K562 (cell line): ENCODE results near the gene CMIP. TPM values are rescaled to one million over a fixed set of nuclear protein-coding genes. Genes with fewer than 3 reads are reported as not detected.

Source experiments
- ADNP ChIP-seq: fragments of 200-800 bp; sonication (Bioruptor generic); IDR thresholded peaks from 2 replicates; pipeline ENCODE4 v1.6.1; 2016; ENCODE audit warnings: missing genetic modification characterization, missing compliant biosample characterization
- BDP1 ChIP-seq: IDR thresholded peaks from 3 replicates; pipeline ENCODE4 v1.6.1; 2011; ENCODE audit not compliant: insufficient read length, insufficient read depth
- CBFA2T2 ChIP-seq: fragments of 450-650 bp; conservative IDR thresholded peaks from 2 replicates; pipeline ENCODE4 v1.6.1; 2017; ENCODE audit warnings: mild to moderate bottlenecking
- CEBPB ChIP-seq: fragments of 450-650 bp; IDR thresholded peaks from 2 replicates; pipeline ENCODE4 v1.6.1; 2016; ENCODE audit warnings: missing genetic modification characterization, missing compliant biosample characterization
- COPS2 ChIP-seq: fragments of 450-650 bp; conservative IDR thresholded peaks from 2 replicates; pipeline ENCODE4 v1.6.1; 2016; ENCODE audit warnings: mild to moderate bottlenecking, moderate library complexity
- FOXP4 ChIP-seq: sonication (generic); formaldehyde crosslinking; IDR thresholded peaks from 2 replicates; pipeline ENCODE4 v1.8.0; 2022; ENCODE audit warnings: mild to moderate bottlenecking, missing genetic modification reagents, borderline replicate concordance
- NBN ChIP-seq: fragments of 450-650 bp; IDR thresholded peaks from 2 replicates; pipeline ENCODE4 v1.6.1; 2016; ENCODE audit warnings: low read depth, mild to moderate bottlenecking
- NR2F6 ChIP-seq: fragments of 450-650 bp; formaldehyde crosslinking; IDR thresholded peaks from 2 replicates; pipeline ENCODE4 v1.4.0; 2020; ENCODE audit warnings: mild to moderate bottlenecking
- PHTF2 ChIP-seq: fragments of 250-450 bp; sonication (Bioruptor Pico); IDR thresholded peaks from 2 replicates; pipeline ENCODE4 v1.5.0; 2021; ENCODE audit warnings: mild to moderate bottlenecking
- RAD51 ChIP-seq: fragments of 450-650 bp; IDR thresholded peaks from 2 replicates; pipeline ENCODE4 v1.7.1; 2016; ENCODE audit warnings: low read depth, mild to moderate bottlenecking, borderline replicate concordance
- RBM25 ChIP-seq: fragments of 200-400 bp; formaldehyde crosslinking; IDR thresholded peaks from 2 replicates; pipeline ENCODE4 v1.6.1; 2018; ENCODE audit warnings: low read length, low read depth, moderate library complexity; ENCODE audit not compliant: severe bottlenecking
- ZBTB2 ChIP-seq: fragments of 450-650 bp; IDR thresholded peaks from 2 replicates; pipeline ENCODE4 v1.6.1; 2016; ENCODE audit warnings: antibody characterized with exemption
- ZNF143 ChIP-seq: sonication (generic); formaldehyde crosslinking; IDR thresholded peaks from 2 replicates; pipeline ENCODE4 v1.9.0; 2022; ENCODE audit warnings: mild to moderate bottlenecking, missing genetic modification reagents
- polyA plus RNA-seq, 8 experiments: library from polyadenylated mRNA; depleted of rRNA in 4 of 8; stranded (reverse) in 5 of 8; unstranded in 3 of 8; fragments of >200 nt; fragmentation: Nextera tagmentation in 2 of 8; fragmentation: Illumina TruSeq in 1 of 8; extraction: Ambion mirVana in 2 of 8; extraction: Trizol in 1 of 8; gene quantifications; 2 replicates each; pipeline versions ENCODE4 v1.2.1 to v1.2.3, GENCODE V29; 2011 to 2014; ENCODE audit warnings: inconsistent platforms in 1 of 8, missing spikeins in 1 of 8
- total RNA-seq, 7 experiments: library from RNA; depleted of rRNA in 6 of 7; stranded (reverse); fragments of >200 nt in 6 of 7; fragmentation: Illumina TruSeq in 2 of 7; extraction: Trizol in 2 of 7; gene quantifications; 2 replicates each; pipeline versions ENCODE4 v1.2.1 to v1.2.3, GENCODE V29; 2011 to 2021; ENCODE audit warnings: low replicate concordance in 1 of 7
- TF ChIP-seq, protein P1 (sequence below): fragments of 450-650 bp; IDR thresholded peaks from 2 replicates; pipeline ENCODE4 v1.6.1; 2017; ENCODE audit warnings: antibody characterized with exemption, mild to moderate bottlenecking
- TF ChIP-seq, protein P2 (sequence below): fragments of 200-800 bp; sonication (Bioruptor generic); IDR thresholded peaks from 2 replicates; pipeline ENCODE4 v1.6.1; 2017; ENCODE audit warnings: missing genetic modification characterization, missing compliant biosample characterization
- TF ChIP-seq, protein P3 (sequence below), 3 experiments: fragments of 200-800 bp in 1 of 3; sonication (Bioruptor generic) in 1 of 3; sonication (generic) in 1 of 3; formaldehyde crosslinking in 1 of 3; IDR thresholded peaks; 2 replicates each; pipeline versions ENCODE4 v1.6.1 to v1.8.0; 2016 to 2022; ENCODE audit warnings: mild to moderate bottlenecking in 2 of 3, missing compliant biosample characterization in 2 of 3, missing genetic modification characterization in 2 of 3, missing genetic modification reagents in 1 of 3

Gene CMIP
- total and polyA plus RNA-seq, 9 of the 15 experiments (the other 6 are each of a cell fraction or from before 2014, with no cell fraction given): 0.94 to 82.5 (median 10.3) TPM

- TF ChIP-seq, protein P1, sequence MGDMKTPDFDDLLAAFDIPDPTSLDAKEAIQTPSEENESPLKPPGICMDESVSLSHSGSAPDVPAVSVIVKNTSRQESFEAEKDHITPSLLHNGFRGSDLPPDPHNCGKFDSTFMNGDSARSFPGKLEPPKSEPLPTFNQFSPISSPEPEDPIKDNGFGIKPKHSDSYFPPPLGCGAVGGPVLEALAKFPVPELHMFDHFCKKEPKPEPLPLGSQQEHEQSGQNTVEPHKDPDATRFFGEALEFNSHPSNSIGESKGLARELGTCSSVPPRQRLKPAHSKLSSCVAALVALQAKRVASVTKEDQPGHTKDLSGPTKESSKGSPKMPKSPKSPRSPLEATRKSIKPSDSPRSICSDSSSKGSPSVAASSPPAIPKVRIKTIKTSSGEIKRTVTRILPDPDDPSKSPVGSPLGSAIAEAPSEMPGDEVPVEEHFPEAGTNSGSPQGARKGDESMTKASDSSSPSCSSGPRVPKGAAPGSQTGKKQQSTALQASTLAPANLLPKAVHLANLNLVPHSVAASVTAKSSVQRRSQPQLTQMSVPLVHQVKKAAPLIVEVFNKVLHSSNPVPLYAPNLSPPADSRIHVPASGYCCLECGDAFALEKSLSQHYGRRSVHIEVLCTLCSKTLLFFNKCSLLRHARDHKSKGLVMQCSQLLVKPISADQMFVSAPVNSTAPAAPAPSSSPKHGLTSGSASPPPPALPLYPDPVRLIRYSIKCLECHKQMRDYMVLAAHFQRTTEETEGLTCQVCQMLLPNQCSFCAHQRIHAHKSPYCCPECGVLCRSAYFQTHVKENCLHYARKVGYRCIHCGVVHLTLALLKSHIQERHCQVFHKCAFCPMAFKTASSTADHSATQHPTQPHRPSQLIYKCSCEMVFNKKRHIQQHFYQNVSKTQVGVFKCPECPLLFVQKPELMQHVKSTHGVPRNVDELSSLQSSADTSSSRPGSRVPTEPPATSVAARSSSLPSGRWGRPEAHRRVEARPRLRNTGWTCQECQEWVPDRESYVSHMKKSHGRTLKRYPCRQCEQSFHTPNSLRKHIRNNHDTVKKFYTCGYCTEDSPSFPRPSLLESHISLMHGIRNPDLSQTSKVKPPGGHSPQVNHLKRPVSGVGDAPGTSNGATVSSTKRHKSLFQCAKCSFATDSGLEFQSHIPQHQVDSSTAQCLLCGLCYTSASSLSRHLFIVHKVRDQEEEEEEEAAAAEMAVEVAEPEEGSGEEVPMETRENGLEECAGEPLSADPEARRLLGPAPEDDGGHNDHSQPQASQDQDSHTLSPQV: 0 out of 2 replicates have a peak, but pooled peaks have one; percentile 35
- TF ChIP-seq, protein P2, sequence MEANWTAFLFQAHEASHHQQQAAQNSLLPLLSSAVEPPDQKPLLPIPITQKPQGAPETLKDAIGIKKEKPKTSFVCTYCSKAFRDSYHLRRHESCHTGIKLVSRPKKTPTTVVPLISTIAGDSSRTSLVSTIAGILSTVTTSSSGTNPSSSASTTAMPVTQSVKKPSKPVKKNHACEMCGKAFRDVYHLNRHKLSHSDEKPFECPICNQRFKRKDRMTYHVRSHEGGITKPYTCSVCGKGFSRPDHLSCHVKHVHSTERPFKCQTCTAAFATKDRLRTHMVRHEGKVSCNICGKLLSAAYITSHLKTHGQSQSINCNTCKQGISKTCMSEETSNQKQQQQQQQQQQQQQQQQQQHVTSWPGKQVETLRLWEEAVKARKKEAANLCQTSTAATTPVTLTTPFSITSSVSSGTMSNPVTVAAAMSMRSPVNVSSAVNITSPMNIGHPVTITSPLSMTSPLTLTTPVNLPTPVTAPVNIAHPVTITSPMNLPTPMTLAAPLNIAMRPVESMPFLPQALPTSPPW (CRISPR knock-in tag): peak; percentile 62
- TF ChIP-seq ZBTB2 (no peak), CEBPB (tag) (no peak), FOXP4 (CRISPR knock-in tag) (no peak), ADNP (peak; percentile 87), NBN (no peak), PHTF2 (CRISPR knock-in tag) (no peak), ZNF143 (CRISPR knock-in tag) (peak; percentile 36; the same call in 1 of the 2 replicates), COPS2 (no peak), CBFA2T2 (no peak), RAD51 (0 out of 2 replicates have a peak, but pooled peaks have one; percentile 42), RBM25 (peak; percentile 90), NR2F6 (CRISPR knock-in tag) (no peak), BDP1 (no peak)
- TF ChIP-seq, protein P3, sequence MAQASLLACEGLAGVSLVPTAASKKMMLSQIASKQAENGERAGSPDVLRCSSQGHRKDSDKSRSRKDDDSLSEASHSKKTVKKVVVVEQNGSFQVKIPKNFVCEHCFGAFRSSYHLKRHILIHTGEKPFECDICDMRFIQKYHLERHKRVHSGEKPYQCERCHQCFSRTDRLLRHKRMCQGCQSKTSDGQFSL (CRISPR knock-in tag; IDR thresholded peaks at IDR 0.05): peak; percentile 81; the same call in 1 of the 2 replicates
- TF ChIP-seq, protein P3 (tag; IDR thresholded peaks at IDR 0.05): peak in 1 of 2 experiments; percentile 80; a peak in 2 of 4 replicates
These were observed 193.0 kb downstream of the CMIP start (continued) for GRCh38 chr16:81637336-81638235.
